ENCODE measurements around the gene BRF1. TPM values are rescaled to one million over a fixed set of nuclear protein-coding genes. Genes with fewer than 3 reads are reported as not detected.
A peak's percentile ranks its signal among the peaks of the same experiment; 100 is the strongest.

The BRF1 gene
- total RNA-seq, 1 donor from 2014 or later = 48.4 TPM

- ATAC-seq (no peak), DNase-seq (ENCODE audit: low spot score) (no peak)
- intact Hi-C loops (cut with DNase I) = loop anchor here (10.0 kb wide), 1 partner anchor 82 kb away; no protein-coding TSS in a partner anchor
Observed at GRCh38 chr14:105252552-105253328, 48.1 kb downstream of the BRF1 start.

GRCh38 chr14:105251920-105252319 lies 48.9 kb downstream of the BRF1 start:
- no peak for DNase-seq (ENCODE audit: low spot score)
- intact Hi-C loops (cut with DNase I) = loop anchor here (10.0 kb wide), 1 partner anchor 83 kb away; no protein-coding TSS in a partner anchor
- no peak for ATAC-seq

- intact Hi-C loops (cut with DNase I) = loop anchor here (10.0 kb wide), 1 partner anchor 84 kb away; no protein-coding TSS in a partner anchor
- no peak for DNase-seq (ENCODE audit: low spot score)
- ATAC-seq = no peak
Observed at GRCh38 chr14:105250986-105251385, 49.8 kb downstream of the BRF1 start.

GRCh38 chr14:105250008-105250366 lies 50.8 kb downstream of the BRF1 start:
- DNase-seq (ENCODE audit: low spot score) (no peak), ATAC-seq (no peak)
- intact Hi-C loops (cut with DNase I) = loop anchor here (10.0 kb wide), 1 partner anchor 85 kb away; no protein-coding TSS in a partner anchor

GRCh38 chr14:105249182-105250007 lies 51.4 kb downstream of the BRF1 start:
- intact Hi-C loops (cut with DNase I) = loop anchor here (10.0 kb wide), 1 partner anchor 85 kb away; no protein-coding TSS in a partner anchor
- DNase-seq (ENCODE audit: low spot score) (no peak), ATAC-seq (peak; percentile 25)

- ATAC-seq (peak; percentile 94), DNase-seq (ENCODE audit: low spot score) (peak; percentile 90)
- intact Hi-C loops (cut with DNase I) = no loop called here
Observed at GRCh38 chr14:105248368-105249181, 52.2 kb downstream of the BRF1 start, which contains the start of gene BTBD6. Gene BTBD6, plus strand, starts transcription at chr14:105248533. Its CDS starts 179 bp downstream, at chr14:105248712.

GRCh38 chr14:105247715-105248367 lies 53.0 kb downstream of the BRF1 start:
- ATAC-seq (peak; percentile 3), DNase-seq (ENCODE audit: low spot score) (no peak)
- intact Hi-C loops (cut with DNase I) = no loop called here

- DNase-seq (ENCODE audit: low spot score) = no peak
- no peak for ATAC-seq
- intact Hi-C loops (cut with DNase I) = no loop called here
Observed at GRCh38 chr14:105247026-105247425, 53.8 kb downstream of the BRF1 start.

- intact Hi-C loops (cut with DNase I) = no loop called here
- DNase-seq (ENCODE audit: low spot score) = no peak
- no peak for ATAC-seq
Observed at GRCh38 chr14:105244334-105244733, 56.5 kb downstream of the BRF1 start.

- DNase-seq (ENCODE audit: low spot score) = no peak
- peak; percentile 20 for ATAC-seq
- intact Hi-C loops (cut with DNase I) = no loop called here
Observed at GRCh38 chr14:105241641-105242040, 59.2 kb downstream of the BRF1 start.

- ATAC-seq (no peak), DNase-seq (ENCODE audit: low spot score) (no peak)
- intact Hi-C loops (cut with DNase I) = no loop called here
Observed at GRCh38 chr14:105240811-105241576, 59.8 kb downstream of the BRF1 start.

- ATAC-seq (no peak), DNase-seq (ENCODE audit: low spot score) (no peak)
- intact Hi-C loops (cut with DNase I) = no loop called here
Observed at GRCh38 chr14:105229099-105229655, 71.6 kb downstream of the BRF1 start.

GRCh38 chr14:105228562-105228961 lies 72.2 kb downstream of the BRF1 start:
- intact Hi-C loops (cut with DNase I) = no loop called here
- ATAC-seq = no peak
- no peak for DNase-seq (ENCODE audit: low spot score)

- ATAC-seq = no peak
- intact Hi-C loops (cut with DNase I) = no loop called here
- DNase-seq (ENCODE audit: low spot score) = no peak
Observed at GRCh38 chr14:105227346-105227745, 73.5 kb downstream of the BRF1 start.

GRCh38 chr14:105226198-105226597 lies 74.6 kb downstream of the BRF1 start:
- intact Hi-C loops (cut with DNase I) = no loop called here
- ATAC-seq = no peak
- no peak for DNase-seq (ENCODE audit: low spot score)

GRCh38 chr14:105224845-105225570 lies 75.8 kb downstream of the BRF1 start:
- DNase-seq (ENCODE audit: low spot score) = no peak
- intact Hi-C loops (cut with DNase I) = no loop called here

More at GRCh38 chr14:105224845-105225570, 75.8 kb downstream of the BRF1 start:
- ATAC-seq = no peak
